Progenitor cell of endocrine pancreas (in vitro differentiated cells): ENCODE measurements around the gene PNISR. TPM values are rescaled to one million over a fixed set of nuclear protein-coding genes. Genes with fewer than 3 reads are reported as not detected.

Experiments
- DNase-seq: peaks from one replicate; pipeline ENCODE4 v3.0.0; 2021; ENCODE audit warnings: low spot score; ENCODE audit not compliant: unreplicated experiment
- H3K27ac Mint-ChIP-seq: 2 replicates; pipeline ENCODE4 v1.8.0; 2021; ENCODE audit warnings: mild to moderate bottlenecking, moderate library complexity, mixed read lengths
- H3K27me3 Mint-ChIP-seq: 2 replicates; pipeline ENCODE4 v1.8.0; 2021; ENCODE audit warnings: mixed read lengths
- H3K36me3 Mint-ChIP-seq: 2 replicates; pipeline ENCODE4 v1.8.0; 2022; ENCODE audit warnings: mixed read lengths; ENCODE audit not compliant: insufficient read depth
- H3K4me1 Mint-ChIP-seq: 2 replicates; pipeline ENCODE4 v1.8.0; 2021; ENCODE audit warnings: low read depth, mixed read lengths
- H3K4me3 Mint-ChIP-seq: 2 replicates; pipeline ENCODE4 v1.8.0; 2021; ENCODE audit warnings: low read depth, mild to moderate bottlenecking, moderate library complexity, mixed read lengths
- H3K9me3 Mint-ChIP-seq: 2 replicates; pipeline ENCODE4 v1.8.0; 2021; ENCODE audit warnings: low read depth, mixed read lengths
- CTCF ChIP-seq: fragments of 200-600 bp; sonication (generic); IDR thresholded peaks from one replicate; pipeline ENCODE4 v1.5.0; 2021; ENCODE audit warnings: antibody characterized with exemption, mild to moderate bottlenecking; ENCODE audit not compliant: unreplicated experiment
- total RNA-seq: library from RNA; stranded (reverse); gene quantifications from 2 replicates; pipeline ENCODE4 v1.2.1, GENCODE V29; 2021

The PNISR gene
- total RNA-seq, 1 donor from 2014 or later = 207 TPM

- Mint-ChIP-seq H3K9me3 (no peaks in the 10 kb centered on the region), H3K27me3 (no peaks in the 10 kb centered on the region), H3K36me3 (peaks cover 14% of the 10 kb centered on the region), H3K4me1 (peaks cover 11% of the 10 kb centered on the region), H3K27ac (no peak overlapping the region), H3K4me3 (no peak overlapping the region)
- TF ChIP-seq CTCF = no peak
- no peak for DNase-seq
Measured at GRCh38 chr6:99416892-99417767, 8.0 kb downstream of the PNISR start.

- no peaks in the 10 kb centered on the region for H3K9me3 Mint-ChIP-seq
- DNase-seq = no peak
- H3K4me3 Mint-ChIP-seq = no peak overlapping the region
- H3K27me3 Mint-ChIP-seq = no peaks in the 10 kb centered on the region
- H3K36me3 Mint-ChIP-seq = peaks cover 13% of the 10 kb centered on the region
- H3K27ac Mint-ChIP-seq = peak overlapping the region; percentile 85
- TF ChIP-seq CTCF = no peak
- peaks cover 5% of the 10 kb centered on the region for H3K4me1 Mint-ChIP-seq
Measured at GRCh38 chr6:99416226-99416625, 8.9 kb downstream of the PNISR start.

- Mint-ChIP-seq H3K36me3 (peaks cover 16% of the 10 kb centered on the region), H3K4me3 (no peak overlapping the region), H3K27ac (peak overlapping the region; percentile 31), H3K27me3 (no peaks in the 10 kb centered on the region), H3K4me1 (peaks cover 3% of the 10 kb centered on the region), H3K9me3 (no peaks in the 10 kb centered on the region)
- no peak for DNase-seq
- TF ChIP-seq CTCF = no peak
Measured at GRCh38 chr6:99415446-99415845, 9.7 kb downstream of the PNISR start.

- Mint-ChIP-seq H3K4me3 (no peak overlapping the region), H3K27ac (no peak overlapping the region), H3K9me3 (no peaks in the 10 kb centered on the region), H3K4me1 (peaks cover 2% of the 10 kb centered on the region), H3K36me3 (peaks cover 27% of the 10 kb centered on the region), H3K27me3 (no peaks in the 10 kb centered on the region)
- DNase-seq = no peak
- TF ChIP-seq CTCF = no peak
Measured at GRCh38 chr6:99412065-99412464, 13.0 kb downstream of the PNISR start.

GRCh38 chr6:99409672-99410071, 15.4 kb downstream of the PNISR start:
- Mint-ChIP-seq H3K9me3 (no peaks in the 10 kb centered on the region), H3K27me3 (no peaks in the 10 kb centered on the region), H3K4me1 (no peaks in the 10 kb centered on the region), H3K27ac (no peak overlapping the region), H3K4me3 (no peak overlapping the region), H3K36me3 (peaks cover 34% of the 10 kb centered on the region)
- DNase-seq = no peak
- TF ChIP-seq CTCF = no peak
